Measurements from ENCODE around the gene SMIM1. TPM values are rescaled to one million over a fixed set of nuclear protein-coding genes. Genes with fewer than 3 reads are reported as not detected.

SMIM1 gene
- polyA plus RNA-seq, 1 donor (not counting 4 experiments of a cell fraction or from before 2014, with no cell fraction given), result 0.79 TPM

DNA sequence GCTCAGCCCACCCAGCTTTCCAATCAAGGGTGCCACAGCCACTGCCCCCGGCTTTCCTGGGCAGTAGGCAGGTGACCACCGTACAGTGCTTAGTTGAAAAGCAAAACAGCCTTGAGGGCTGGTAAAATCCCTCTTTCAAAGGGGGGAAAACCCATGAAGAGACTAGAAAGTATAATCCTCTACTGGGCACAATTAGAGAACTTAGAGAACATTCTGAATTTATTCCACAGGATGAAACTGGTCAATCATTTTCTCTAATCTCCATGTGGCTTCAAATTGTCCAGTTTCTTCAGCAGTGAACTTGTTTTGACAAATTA lies 39.0 kb downstream of the SMIM1 start:
- Histone ChIP-seq H3K9ac (ENCODE audit: control insufficient read depth, extremely low read depth, insufficient read depth, low read length) (no peak overlapping the region), H3K4me1 (ENCODE audit: control insufficient read depth, extremely low read depth, insufficient read depth, low read length) (no peaks in the 10 kb centered on the region), H3K36me3 (ENCODE audit: control insufficient read depth in 2 of 2, extremely low read depth in 1 of 2, insufficient read depth in 2 of 2, low read length in 2 of 2) (peaks cover 0 to 4% of the 10 kb centered on the region in 2 experiments), H3K4me2 (ENCODE audit: control insufficient read depth, extremely low read depth, insufficient read depth, low read depth, low read length) (no peak overlapping the region), H3K9me3 (ENCODE audit: control insufficient read depth, low read depth, low read length) (no peaks in the 10 kb centered on the region), H2AFZ (ENCODE audit: control insufficient read depth, low read length) (no peak overlapping the region), H3K9me1 (ENCODE audit: control insufficient read depth, extremely low read depth, insufficient read depth, low read length) (no peaks in the 10 kb centered on the region), H3K27me3 (ENCODE audit: control insufficient read depth, extremely low read depth, insufficient read depth, low read length) (no peaks in the 10 kb centered on the region), H3K27ac (ENCODE audit: control insufficient read depth, insufficient read depth, low read length) (no peak overlapping the region), H4K20me1 (ENCODE audit: control insufficient read depth, extremely low read depth, insufficient read depth, low read length) (no peaks in the 10 kb centered on the region), H3K4me3 (ENCODE audit: control insufficient read depth in 2 of 3, extremely low read depth in 1 of 3, insufficient read depth in 2 of 3, low read depth in 1 of 3, low read length in 3 of 3) (no peak overlapping the region), H3K79me2 (ENCODE audit: control insufficient read depth, insufficient read depth, low read length) (no peaks in the 10 kb centered on the region)
- TF ChIP-seq EZH2 (IDR thresholded peaks at IDR 0.05; ENCODE audit: low read length), result no peak
- no peak for TF ChIP-seq CTCF (optimal IDR thresholded peaks at IDR 0.05 in 1 of 3, IDR thresholded peaks at IDR 0.05 in 1 of 3, conservative IDR thresholded peaks at IDR 0.05 in 1 of 3; ENCODE audit: extremely low read depth in 1 of 3, insufficient read depth in 2 of 3, low read length in 3 of 3)
- dilution Hi-C loops (cut with MboI; ENCODE audit: extremely low pct_ligation_motif_present, low sequenced_read_pairs), result no loop called here
- DNase-seq (ENCODE audit: low read depth, low spot score), result no peak
- FAIRE-seq, result no peak

DNA sequence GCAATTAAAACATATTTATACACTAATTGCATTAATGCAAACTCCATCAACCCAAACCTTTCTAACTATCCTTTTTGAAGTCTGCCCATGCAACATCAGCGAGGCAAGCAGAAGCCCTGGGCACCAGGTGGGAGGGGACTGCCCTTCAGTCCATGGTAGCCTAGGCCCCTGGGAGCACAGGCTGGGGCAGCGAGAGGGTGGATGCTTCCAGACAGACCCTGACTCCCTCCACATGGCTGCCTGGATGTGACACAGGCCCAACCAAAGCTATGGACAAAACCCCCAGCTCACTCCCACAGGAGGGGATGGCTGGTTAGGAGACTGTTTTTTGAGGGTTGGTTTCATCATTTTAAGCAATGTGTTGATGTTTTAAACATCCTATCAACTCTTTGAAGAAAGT lies 41.5 kb downstream of the SMIM1 start:
- H3K9me1 ChIP-seq (ENCODE audit: control insufficient read depth, extremely low read depth, insufficient read depth, low read length), result no peaks in the 10 kb centered on the region
- no peak overlapping the region for H3K27ac ChIP-seq (ENCODE audit: control insufficient read depth, insufficient read depth, low read length)
- no peak overlapping the region for H3K4me3 ChIP-seq (ENCODE audit: control insufficient read depth in 2 of 3, extremely low read depth in 1 of 3, insufficient read depth in 2 of 3, low read depth in 1 of 3, low read length in 3 of 3)
- H3K9me3 ChIP-seq (ENCODE audit: control insufficient read depth, low read depth, low read length), result no peaks in the 10 kb centered on the region
- H3K27me3 ChIP-seq (ENCODE audit: control insufficient read depth, extremely low read depth, insufficient read depth, low read length), result no peaks in the 10 kb centered on the region
- TF ChIP-seq EZH2 (IDR thresholded peaks at IDR 0.05; ENCODE audit: low read length), result no peak
- TF ChIP-seq CTCF (optimal IDR thresholded peaks at IDR 0.05 in 1 of 3, IDR thresholded peaks at IDR 0.05 in 1 of 3, conservative IDR thresholded peaks at IDR 0.05 in 1 of 3; ENCODE audit: extremely low read depth in 1 of 3, insufficient read depth in 2 of 3, low read length in 3 of 3), result no peak
- no peak overlapping the region for H3K4me2 ChIP-seq (ENCODE audit: control insufficient read depth, extremely low read depth, insufficient read depth, low read depth, low read length)
- dilution Hi-C loops (cut with MboI; ENCODE audit: extremely low pct_ligation_motif_present, low sequenced_read_pairs), result no loop called here
- no peak overlapping the region for H3K9ac ChIP-seq (ENCODE audit: control insufficient read depth, extremely low read depth, insufficient read depth, low read length)
- no peak overlapping the region for H2AFZ ChIP-seq (ENCODE audit: control insufficient read depth, low read length)
- FAIRE-seq (no peak), DNase-seq (ENCODE audit: low read depth, low spot score) (no peak)
- H3K36me3 ChIP-seq (ENCODE audit: control insufficient read depth in 2 of 2, extremely low read depth in 1 of 2, insufficient read depth in 2 of 2, low read length in 2 of 2), result peaks cover 0 to 4% of the 10 kb centered on the region in 2 experiments
- no peaks in the 10 kb centered on the region for H4K20me1 ChIP-seq (ENCODE audit: control insufficient read depth, extremely low read depth, insufficient read depth, low read length)
- H3K4me1 ChIP-seq (ENCODE audit: control insufficient read depth, extremely low read depth, insufficient read depth, low read length), result peaks cover 1% of the 10 kb centered on the region
- H3K79me2 ChIP-seq (ENCODE audit: control insufficient read depth, insufficient read depth, low read length), result no peaks in the 10 kb centered on the region
